Upper lobe of left lung (tissue), 6 donors: Measurements from ENCODE around the gene TMED10. TPM values are rescaled to one million over a fixed set of nuclear protein-coding genes. Genes with fewer than 3 reads are reported as not detected.

Experiments used
- ATAC-seq, 2 donors: fragments of 200-7000 bp; cut with Tn5 transposase; one replicate each; pipeline ENCODE4 v1.9.1; 2022; ENCODE audit warnings: mild to moderate bottlenecking in 2 of 2, moderate library complexity in 2 of 2; ENCODE audit not compliant: low FRiP score in 2 of 2
- DNase-seq, 2 donors: peaks; one replicate each; pipeline ENCODE4 v3.0.0-alpha.2; 2019 to 2020
- H3K27ac ChIP-seq, 4 donors: fragments of 200-600 bp; sonication (generic); one replicate each; pipeline ENCODE4 v1.5.1; 2016 to 2019
- H3K27me3 ChIP-seq, 4 donors: fragments of 200-600 bp; sonication (generic); one replicate each; pipeline ENCODE4 v1.5.1; 2017 to 2019
- H3K36me3 ChIP-seq, 4 donors: fragments of 200-600 bp; sonication (generic); one replicate each; pipeline ENCODE4 v1.5.1; 2016 to 2019
- H3K4me1 ChIP-seq, 4 donors: fragments of 200-600 bp; sonication (generic); one replicate each; pipeline ENCODE4 v1.5.1; 2018 to 2019
- H3K4me3 ChIP-seq, 4 donors: fragments of 200-600 bp; sonication (generic); one replicate each; pipeline ENCODE4 v1.5.1; 2017 to 2019; ENCODE audit warnings: mild to moderate bottlenecking in 2 of 4, moderate library complexity in 1 of 4
- H3K9me3 ChIP-seq, 4 donors: fragments of 200-600 bp; sonication (generic); one replicate each; pipeline ENCODE4 v1.5.1; 2018 to 2019
- CTCF ChIP-seq, 6 experiments: fragments of 450-650 bp in 4 of 6; fragments of 200-600 bp in 2 of 6; sonication (generic) in 2 of 6; IDR thresholded peaks; one replicate each; pipeline ENCODE4 v1.5.1; 2016 to 2019; ENCODE audit warnings: antibody characterized with exemption in 6 of 6
- EP300 ChIP-seq, 4 donors: sonication (generic); formaldehyde crosslinking; IDR thresholded peaks; one replicate each; pipeline ENCODE4 v1.5.1; 2017; ENCODE audit warnings: antibody characterized with exemption in 4 of 4, control low read depth in 2 of 4
- POLR2A ChIP-seq, 4 donors: fragments of 450-650 bp; IDR thresholded peaks; one replicate each; pipeline ENCODE4 v1.5.1; 2016 to 2017; ENCODE audit warnings: antibody characterized with exemption in 4 of 4, mild to moderate bottlenecking in 2 of 4
- POLR2AphosphoS5 ChIP-seq, 2 donors: sonication (generic); formaldehyde crosslinking; IDR thresholded peaks; one replicate each; pipeline ENCODE4 v1.5.1; 2017; ENCODE audit warnings: antibody characterized with exemption in 2 of 2
- WGBS, 2 donors: methylation state at CpG; one replicate each; pipeline ENCODE4 v1.1.5; 2017 to 2018; 5-methylcytosine and 5-hydroxymethylcytosine counted together
- total RNA-seq, 6 donors: library from RNA; depleted of rRNA in 4 of 6; stranded (reverse); fragments of >200 nt in 4 of 6; gene quantifications; one replicate each; pipeline versions ENCODE4 v1.1.0 to v1.2.1, GENCODE V29; 2016 to 2021
- donor health status: DM: no; HTN: no; CAD: no; lungs with moderate emphysema.
- donor health status: DM: no; HTN: yes; CAD: no; lungs with severe emphysema.

The TMED10 gene
- total RNA-seq, 6 donors from 2014 or later = 72.3 to 314 (median 186) TPM

- peaks cover 0 to 30% (median 12%) of the 10 kb centered on the region in 4 donors for H3K4me1 ChIP-seq
- WGBS, 2 donors = 90 to 93% methylated on average over 6 of the region's 6 CpGs
- ATAC-seq = no peak
Observed at GRCh38 chr14:75158843-75159614, 17.4 kb downstream of the TMED10 start.

GRCh38 chr14:75156901-75157300 lies 19.5 kb downstream of the TMED10 start:
- no peak for DNase-seq
- 79 to 80% methylated on average over 3 of the region's 3 CpGs for WGBS, 2 donors
- peaks cover 0 to 6% (median 0%) of the 10 kb centered on the region in 4 donors for H3K36me3 ChIP-seq
- H3K9me3 ChIP-seq = no peaks in the 10 kb centered on the region
- TF ChIP-seq POLR2A (IDR thresholded peaks at IDR 0.05) (no peak), EP300 (IDR thresholded peaks at IDR 0.05) (no peak), CTCF (IDR thresholded peaks at IDR 0.05) (no peak), POLR2AphosphoS5 (IDR thresholded peaks at IDR 0.05) (no peak)
- ATAC-seq = no peak
- H3K27me3 ChIP-seq = no peaks in the 10 kb centered on the region
- no peak overlapping the region for H3K4me3 ChIP-seq
- no peak overlapping the region for H3K27ac ChIP-seq
- H3K4me1 ChIP-seq = peaks cover 7 to 30% (median 15%) of the 10 kb centered on the region in 4 donors

More at GRCh38 chr14:75158843-75159614, 17.4 kb downstream of the TMED10 start:
- TF ChIP-seq POLR2AphosphoS5 (IDR thresholded peaks at IDR 0.05) = no peak
- no peak for TF ChIP-seq EP300 (IDR thresholded peaks at IDR 0.05)
- no peak overlapping the region for H3K4me3 ChIP-seq
- no peaks in the 10 kb centered on the region for H3K9me3 ChIP-seq
- no peaks in the 10 kb centered on the region for H3K27me3 ChIP-seq
- DNase-seq = no peak
- H3K36me3 ChIP-seq = peaks cover 0 to 3% (median 0%) of the 10 kb centered on the region in 4 donors
- peak overlapping the region in 1 of 4 donors; percentile 19 for H3K27ac ChIP-seq

GRCh38 chr14:75156111-75156510 lies 20.3 kb downstream of the TMED10 start:
- H3K27ac ChIP-seq = no peak overlapping the region
- ATAC-seq (no peak), DNase-seq (no peak)
- no peaks in the 10 kb centered on the region for H3K9me3 ChIP-seq
- 93 to 96% methylated on average over 1 of the region's 1 CpG for whole genome bisulfite sequencing, 2 donors
- H3K36me3 ChIP-seq = peaks cover 0 to 14% (median 4%) of the 10 kb centered on the region in 4 donors
- no peaks in the 10 kb centered on the region for H3K27me3 ChIP-seq
- H3K4me3 ChIP-seq = no peak overlapping the region
- H3K4me1 ChIP-seq = peaks cover 9 to 30% (median 13%) of the 10 kb centered on the region in 4 donors
- TF ChIP-seq EP300 (IDR thresholded peaks at IDR 0.05) = no peak

GRCh38 chr14:75155169-75155568 lies 21.2 kb downstream of the TMED10 start:
- Histone ChIP-seq H3K27ac (no peak overlapping the region), H3K4me3 (no peak overlapping the region), H3K4me1 (peaks cover 4 to 34% (median 14%) of the 10 kb centered on the region in 4 donors), H3K9me3 (no peaks in the 10 kb centered on the region), H3K27me3 (no peaks in the 10 kb centered on the region), H3K36me3 (peaks cover 0 to 23% (median 7%) of the 10 kb centered on the region in 4 donors)
- ATAC-seq (no peak), DNase-seq (no peak)
- 92 to 96% methylated on average over 3 of the region's 3 CpGs for WGBS, 2 donors
- TF ChIP-seq EP300 (IDR thresholded peaks at IDR 0.05) (no peak), CTCF (IDR thresholded peaks at IDR 0.05) (no peak), POLR2AphosphoS5 (IDR thresholded peaks at IDR 0.05) (no peak), POLR2A (IDR thresholded peaks at IDR 0.05) (no peak)

- DNase-seq (no peak), ATAC-seq (no peak)
- peaks cover 0 to 34% (median 7%) of the 10 kb centered on the region in 4 donors for H3K36me3 ChIP-seq
- TF ChIP-seq POLR2AphosphoS5 (IDR thresholded peaks at IDR 0.05) = no peak
- no peak for TF ChIP-seq CTCF (IDR thresholded peaks at IDR 0.05)
- no peak for TF ChIP-seq EP300 (IDR thresholded peaks at IDR 0.05)
- no peak for TF ChIP-seq POLR2A (IDR thresholded peaks at IDR 0.05)
- H3K4me1 ChIP-seq = peaks cover 6 to 36% (median 18%) of the 10 kb centered on the region in 4 donors
- no peak overlapping the region for H3K27ac ChIP-seq
- H3K27me3 ChIP-seq = no peaks in the 10 kb centered on the region
- no peak overlapping the region for H3K4me3 ChIP-seq
- H3K9me3 ChIP-seq = no peaks in the 10 kb centered on the region
- 57 to 64% methylated on average over 1 of the region's 1 CpG for WGBS, 2 donors
Observed at GRCh38 chr14:75153295-75153694, 23.1 kb downstream of the TMED10 start.
